ENCODE measurements around the gene GINM1.

The GINM1 gene

DNA sequence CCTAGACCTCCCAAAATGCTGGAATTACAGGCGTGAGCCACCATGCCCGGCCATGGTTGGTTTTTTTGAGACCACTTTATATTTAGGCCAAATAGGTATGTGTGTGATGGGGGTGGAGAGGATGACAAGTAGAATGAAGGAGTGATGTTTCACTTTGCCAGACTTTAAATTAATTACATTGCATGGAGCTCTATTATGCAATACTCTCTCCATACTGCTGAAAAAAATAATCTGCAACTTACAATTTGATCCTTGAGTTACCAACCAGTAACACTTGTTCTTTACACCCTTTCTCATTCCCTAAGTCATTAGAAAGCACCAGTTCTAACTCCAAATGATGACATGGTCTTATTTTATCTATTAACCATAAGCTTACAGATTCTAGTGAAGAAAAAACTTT lies 26.8 kb downstream of the GINM1 start:
- DNase-seq (ENCODE audit: extremely low read depth in 1 of 2, low read depth in 1 of 2), result no peak

GRCh38 chr6:149593408-149593807 lies 27.2 kb downstream of the GINM1 start:
- no peak for DNase-seq (ENCODE audit: extremely low read depth in 1 of 2, low read depth in 1 of 2)

GRCh38 chr6:149600508-149600907 lies 34.3 kb downstream of the GINM1 start:
- no peak for DNase-seq (ENCODE audit: extremely low read depth in 1 of 2, low read depth in 1 of 2)

- no peak for DNase-seq (ENCODE audit: extremely low read depth in 1 of 2, low read depth in 1 of 2)
Measured at GRCh38 chr6:149608381-149608982, 42.3 kb downstream of the GINM1 start.

DNA sequence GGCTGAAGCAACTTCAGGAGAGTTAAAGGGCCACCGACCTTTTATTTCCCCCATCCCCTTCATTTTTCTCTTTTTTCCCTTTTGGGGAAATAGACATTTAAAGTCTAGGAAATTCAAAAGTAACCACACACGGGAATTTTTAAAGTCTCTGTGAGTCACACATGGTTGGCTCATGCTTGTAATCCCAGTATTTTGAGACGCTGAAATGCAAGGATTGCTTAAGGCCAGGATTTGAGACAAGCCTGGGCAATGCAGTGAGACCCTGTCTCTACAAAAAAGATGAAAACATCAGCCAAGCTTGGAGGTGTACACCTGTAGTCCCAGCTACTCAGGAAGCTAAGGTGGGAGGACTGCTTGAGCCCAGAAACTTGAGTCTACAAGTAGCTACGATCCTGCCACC lies 48.2 kb downstream of the GINM1 start:
- DNase-seq (ENCODE audit: extremely low read depth in 1 of 2, low read depth in 1 of 2), result no peak

GRCh38 chr6:149615805-149616204 lies 49.6 kb downstream of the GINM1 start:
- DNase-seq (ENCODE audit: extremely low read depth in 1 of 2, low read depth in 1 of 2), result no peak

GRCh38 chr6:149627672-149628071 lies 61.5 kb downstream of the GINM1 start:
- no peak for DNase-seq (ENCODE audit: extremely low read depth in 1 of 2, low read depth in 1 of 2)

DNA sequence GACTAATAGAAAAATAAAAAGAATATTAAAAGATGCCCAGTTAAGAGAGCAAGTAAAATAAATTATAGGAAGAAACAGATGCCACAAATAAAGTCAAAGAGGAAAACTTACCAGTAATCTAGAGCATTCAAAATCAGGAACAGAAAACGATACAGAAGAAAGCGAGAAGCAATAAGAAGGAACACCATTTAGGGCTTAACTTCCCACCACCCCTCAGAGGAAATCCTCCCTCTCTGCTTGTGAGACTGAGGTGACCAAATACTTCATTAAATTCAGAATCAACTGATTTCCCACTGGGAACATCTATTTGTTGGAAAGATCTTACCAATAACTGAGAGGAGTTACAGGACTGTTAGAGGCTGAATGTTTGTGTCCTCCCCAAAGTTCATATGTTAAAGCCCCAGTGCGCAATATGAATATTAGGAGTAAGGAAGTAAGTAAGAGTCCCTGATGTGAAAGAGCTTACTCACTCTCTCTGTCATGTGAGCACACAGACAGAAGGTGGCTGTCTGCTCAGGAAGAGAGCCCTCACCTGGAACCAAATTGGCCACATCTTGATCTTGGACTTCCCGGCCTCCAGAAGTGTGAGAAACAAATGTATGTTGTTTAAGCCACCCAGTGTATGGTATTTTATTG lies 62.8 kb downstream of the GINM1 start:
- DNase-seq (ENCODE audit: extremely low read depth in 1 of 2, low read depth in 1 of 2), result no peak

- DNase-seq (ENCODE audit: extremely low read depth in 1 of 2, low read depth in 1 of 2), result no peak
Measured at GRCh38 chr6:149634315-149634714, 68.1 kb downstream of the GINM1 start.

DNA sequence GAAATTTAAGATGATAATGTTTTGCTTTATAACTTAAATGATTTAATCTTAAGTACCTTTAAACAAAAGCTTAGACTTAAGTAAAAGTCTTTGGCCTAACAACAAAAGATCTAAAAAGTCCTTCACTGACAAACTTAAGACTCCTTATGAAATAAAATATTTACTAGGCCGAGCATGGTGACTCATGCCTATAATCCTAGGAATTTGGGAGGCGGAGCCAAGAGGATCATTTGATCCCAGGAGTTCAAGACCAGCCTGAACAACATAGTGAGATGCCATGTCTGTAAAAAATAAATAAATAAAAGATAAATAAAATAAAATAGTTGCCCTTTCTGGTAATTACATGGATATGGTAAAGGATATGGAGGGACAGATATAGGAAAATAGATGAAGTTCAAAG lies 69.9 kb downstream of the GINM1 start:
- no peak for DNase-seq (ENCODE audit: extremely low read depth in 1 of 2, low read depth in 1 of 2)

Data from stimulated activated CD8-positive, alpha-beta memory T cell treated with anti-CD3 and anti-CD28 coated beads, Interleukin-7, amount 100 ng/mL, for 48 hours (primary cell).